ENCODE data around the gene TBC1D3E. TPM values are rescaled to one million over a fixed set of nuclear protein-coding genes. Genes with fewer than 3 reads are reported as not detected.
A peak's percentile ranks its signal among the peaks of the same experiment; 100 is the strongest.
"Not testable (repeated sequence)": the region's sequence is repeated elsewhere in the genome, so short reads cannot be mapped to it uniquely, and the experiment has no call there.

The TBC1D3E gene
- total RNA-seq (2016; rRNA removed; fragmentation: Illumina TruSeq; extraction: Trizol), result not detected in 2 replicates
- total RNA-seq (2016; cell fraction: cytosol; rRNA removed; fragmentation: Illumina TruSeq; extraction: Trizol; ENCODE audit: low read depth), result not detected in 2 replicates
- total RNA-seq (2016; cell fraction: insoluble cytoplasmic fraction; rRNA removed; fragmentation: Illumina TruSeq; extraction: Trizol), result not detected in 2 replicates
- total RNA-seq (2016; cell fraction: membrane; rRNA removed; fragmentation: Illumina TruSeq; extraction: Trizol), result not detected in 2 replicates
- 0.28 TPM in 1 of 2 replicates, not detected in the other for total RNA-seq (2016; cell fraction: nucleus; rRNA removed; fragmentation: Illumina TruSeq; extraction: Trizol)
- polyA plus RNA-seq (2011; rRNA removed), result not detected in 2 replicates
- polyA plus RNA-seq (2011; cell fraction: cytosol; rRNA removed), result not detected in 2 replicates
- polyA plus RNA-seq (2011; cell fraction: nucleus; rRNA removed), result 0.31 and 0.54 TPM in 2 replicates
- 0.09 TPM in 1 of 2 replicates, not detected in the other for polyA plus RNA-seq (2012)
- polyA plus RNA-seq (2016; cell fraction: cytosol; fragmentation: Illumina TruSeq; extraction: Trizol; ENCODE audit: low read depth), result not detected in 2 replicates
- not detected in 2 replicates for polyA plus RNA-seq (2016; cell fraction: insoluble cytoplasmic fraction; fragmentation: Illumina TruSeq; extraction: Trizol; ENCODE audit: low read depth)
- not detected in 2 replicates for polyA plus RNA-seq (2016; cell fraction: membrane; fragmentation: Illumina TruSeq; extraction: Trizol; ENCODE audit: low read depth)
- not detected in 2 replicates for polyA plus RNA-seq (2016; cell fraction: nucleus; fragmentation: Illumina TruSeq; extraction: Trizol; ENCODE audit: insufficient read depth, low read depth)
- not detected in 2 replicates for polyA minus RNA-seq (2011; rRNA and poly(A)+ RNA removed; ENCODE audit: low replicate concordance)
- polyA minus RNA-seq (2011; cell fraction: cytosol; rRNA and poly(A)+ RNA removed), result not detected in 2 replicates
- not detected in 2 replicates for polyA minus RNA-seq (2011; cell fraction: nucleus; rRNA and poly(A)+ RNA removed)
- Bru-seq, nascent RNA, result percentile 9 among the genes with signal in this experiment
- BruChase-seq, experiment 1, labeled RNA remaining after a 6-hour chase, result percentile 17 among the genes with signal in this experiment
- percentile 10 among the genes with signal in this experiment for BruChase-seq, experiment 2, labeled RNA remaining after a 2-hour chase
- long read RNA-seq, experiment 1, result 0 reads
- long read RNA-seq, experiment 2, partial matches to known transcripts, result 1 of 1 reads
- long read RNA-seq, experiment 2, other reads (novel, unspliced or antisense), result 0 of 1 reads

DNA sequence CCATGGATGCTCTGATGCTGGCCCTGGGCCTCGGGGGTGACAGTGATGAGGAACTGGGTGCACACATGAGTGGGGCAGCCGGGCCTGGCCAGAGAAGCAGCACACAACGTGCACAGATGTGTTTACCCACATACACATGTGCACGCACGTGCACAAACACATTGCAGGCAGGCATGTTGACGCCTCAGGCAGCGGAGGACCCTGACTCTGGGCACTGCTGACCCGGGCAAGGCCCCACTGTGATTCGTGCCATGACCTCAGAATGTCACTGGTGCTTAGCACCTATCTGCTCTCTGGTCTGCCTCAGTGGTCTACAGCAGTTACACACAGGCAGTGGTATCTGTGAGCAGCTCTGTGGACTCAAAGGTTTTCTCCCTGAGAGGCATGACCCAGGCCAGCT is at the start of gene TBC1D3E:
TSS of gene TBC1D3E (plus strand) at position 301 of the 400 bp plus-strand sequence. CDS start 1,545 bp downstream, outside the sequence.
- H3K4me3 ChIP-seq (replicated peaks in 1 of 3; ENCODE audit: insufficient read depth in 1 of 3, low read depth in 2 of 3, low read length in 3 of 3); POLR2A ChIA-PET; H3K27ac ChIP-seq (ENCODE audit: extremely low read length, insufficient read depth, low read length); H3K27me3 ChIP-seq (ENCODE audit: control insufficient read depth in 1 of 2, insufficient read depth in 2 of 2, low read length in 2 of 2); H3K4me2 ChIP-seq (ENCODE audit: low read depth, low read length); H2AFZ ChIP-seq (ENCODE audit: low read length); H3K36me3 ChIP-seq (replicated peaks in 1 of 2; ENCODE audit: control insufficient read depth in 1 of 2, insufficient read depth in 2 of 2, low read length in 2 of 2); FAIRE-seq; DNase-seq (ENCODE audit: low spot score); in situ Hi-C loops (cut with HindIII; ENCODE audit: extremely low pct_ligation_motif_present, low pct_unique_long_range_greater_than_20kb); H3K9ac ChIP-seq (ENCODE audit: insufficient read depth, low read depth, low read length); H4K20me1 ChIP-seq (ENCODE audit: insufficient read depth, low read length); CTCF ChIA-PET (ENCODE audit: low intra/inter-chr PET ratio, low total read pairs); H3K4me1 ChIP-seq (ENCODE audit: insufficient read depth, low read length); intact Hi-C loops (cut with micrococcal nuclease; ENCODE audit: unreplicated experiment); BruUV-seq (replicated peaks); ATAC-seq; H3K9me3 ChIP-seq (ENCODE audit: low read length); H3K79me2 ChIP-seq (ENCODE audit: insufficient read depth, low read length): not testable (repeated sequence)
- WGBS (ENCODE audit: low lambda C conversion rate), result no CpG with 5 or more reads among the region's 9 CpGs

DNA sequence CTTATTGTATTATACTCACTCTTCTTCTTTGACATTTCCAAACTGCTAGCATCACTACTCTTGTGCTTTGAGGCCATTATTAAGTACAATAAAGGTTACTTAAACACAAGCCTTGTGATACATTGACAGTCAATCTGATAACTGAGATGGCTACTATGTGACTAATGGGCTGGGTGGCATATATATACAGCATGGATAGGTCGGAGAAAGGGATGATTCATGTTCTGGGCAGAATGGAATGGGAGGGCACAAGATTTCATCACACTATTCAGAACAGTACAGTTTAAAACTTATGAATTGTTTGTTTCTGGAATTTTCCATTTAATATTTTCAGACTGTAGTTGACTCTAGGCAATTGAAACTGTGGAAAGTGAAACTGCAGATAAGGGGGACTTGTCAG is 40.4 kb upstream of the TBC1D3E start:
- H3K4me1 ChIP-seq (ENCODE audit: insufficient read depth, low read length); H3K9ac ChIP-seq (ENCODE audit: insufficient read depth, low read depth, low read length); POLR2A ChIA-PET; ATAC-seq; H2AFZ ChIP-seq (ENCODE audit: low read length); H3K27me3 ChIP-seq (ENCODE audit: control insufficient read depth in 1 of 2, insufficient read depth in 2 of 2, low read length in 2 of 2); H3K9me3 ChIP-seq (ENCODE audit: low read length); H3K27ac ChIP-seq (ENCODE audit: extremely low read length, insufficient read depth, low read length); BruUV-seq (replicated peaks); H4K20me1 ChIP-seq (ENCODE audit: insufficient read depth, low read length); H3K36me3 ChIP-seq (replicated peaks in 1 of 2; ENCODE audit: control insufficient read depth in 1 of 2, insufficient read depth in 2 of 2, low read length in 2 of 2); CTCF ChIA-PET (ENCODE audit: low intra/inter-chr PET ratio, low total read pairs); H3K4me2 ChIP-seq (ENCODE audit: low read depth, low read length); H3K4me3 ChIP-seq (replicated peaks in 1 of 3; ENCODE audit: insufficient read depth in 1 of 3, low read depth in 2 of 3, low read length in 3 of 3); DNase-seq (ENCODE audit: low spot score); in situ Hi-C loops (cut with HindIII; ENCODE audit: extremely low pct_ligation_motif_present, low pct_unique_long_range_greater_than_20kb); intact Hi-C loops (cut with micrococcal nuclease; ENCODE audit: unreplicated experiment); FAIRE-seq; H3K79me2 ChIP-seq (ENCODE audit: insufficient read depth, low read length): not testable (repeated sequence)
- no CpG with 5 or more reads among the region's 1 CpG for WGBS (ENCODE audit: low lambda C conversion rate)

DNA sequence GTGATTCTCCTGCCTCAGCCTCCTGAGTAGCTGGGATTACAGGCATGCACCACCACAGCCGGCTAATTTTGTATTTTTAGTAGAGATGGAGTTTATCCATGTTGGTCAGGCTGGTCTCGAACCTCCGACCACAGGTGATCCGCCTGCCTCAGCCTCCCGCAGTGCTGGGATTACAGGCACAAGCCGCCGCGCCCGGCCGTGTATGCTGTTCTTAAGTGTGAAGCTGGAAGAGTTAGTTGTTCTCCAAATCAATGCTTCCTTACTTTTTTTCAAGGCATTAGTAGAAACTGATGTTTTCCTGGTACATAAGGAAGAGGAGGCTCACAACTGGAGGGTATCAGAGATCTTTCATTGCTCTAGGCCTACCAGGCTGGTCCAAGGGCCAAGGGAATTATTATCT is 39.6 kb upstream of the TBC1D3E start:
- H3K36me3 ChIP-seq (replicated peaks in 1 of 2; ENCODE audit: control insufficient read depth in 1 of 2, insufficient read depth in 2 of 2, low read length in 2 of 2); ATAC-seq; DNase-seq (ENCODE audit: low spot score); H3K27me3 ChIP-seq (ENCODE audit: control insufficient read depth in 1 of 2, insufficient read depth in 2 of 2, low read length in 2 of 2); H2AFZ ChIP-seq (ENCODE audit: low read length); POLR2A ChIA-PET; H3K4me1 ChIP-seq (ENCODE audit: insufficient read depth, low read length); H3K4me2 ChIP-seq (ENCODE audit: low read depth, low read length); BruUV-seq (replicated peaks); H3K9me3 ChIP-seq (ENCODE audit: low read length); H3K79me2 ChIP-seq (ENCODE audit: insufficient read depth, low read length); H3K4me3 ChIP-seq (replicated peaks in 1 of 3; ENCODE audit: insufficient read depth in 1 of 3, low read depth in 2 of 3, low read length in 3 of 3); CTCF ChIA-PET (ENCODE audit: low intra/inter-chr PET ratio, low total read pairs); intact Hi-C loops (cut with micrococcal nuclease; ENCODE audit: unreplicated experiment); H3K27ac ChIP-seq (ENCODE audit: extremely low read length, insufficient read depth, low read length); FAIRE-seq; in situ Hi-C loops (cut with HindIII; ENCODE audit: extremely low pct_ligation_motif_present, low pct_unique_long_range_greater_than_20kb); H4K20me1 ChIP-seq (ENCODE audit: insufficient read depth, low read length); H3K9ac ChIP-seq (ENCODE audit: insufficient read depth, low read depth, low read length): not testable (repeated sequence)
- WGBS (ENCODE audit: low lambda C conversion rate), result no CpG with 5 or more reads among the region's 10 CpGs

Measured in HepG2 (cell line).